ENCODE measurements around the gene ASCC1. TPM values are rescaled to one million over a fixed set of nuclear protein-coding genes. Genes with fewer than 3 reads are reported as not detected.

Gene ASCC1
- total RNA-seq, 2 donors from 2014 or later, result 14.8 to 38.3 TPM

DNA sequence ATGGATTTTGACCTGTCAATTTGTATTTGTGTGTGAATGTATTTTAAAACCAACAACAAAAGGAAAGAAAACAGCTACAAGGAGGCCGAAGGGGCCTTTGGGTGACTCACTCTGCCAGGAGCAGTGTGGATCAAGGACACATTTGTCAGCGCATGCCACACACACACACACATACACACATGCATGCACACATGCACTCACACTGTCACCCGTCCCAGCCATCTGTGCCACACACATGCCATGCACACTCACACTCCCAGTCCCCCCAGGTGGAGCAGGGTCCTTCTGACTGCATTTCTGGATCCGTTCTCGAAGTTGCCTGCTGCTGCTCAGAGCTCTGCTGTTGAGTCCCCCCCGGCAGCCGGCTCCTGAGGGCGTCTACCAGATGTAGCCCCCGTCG is 153.7 kb downstream of the ASCC1 start:
- H3K27me3 ChIP-seq (replicated peaks; ENCODE audit: insufficient read depth), result no peaks in the 10 kb centered on the region
- no peak overlapping the region for H3K4me3 ChIP-seq
- no peak for DNase-seq (ENCODE audit: low spot score)
- TF ChIP-seq POLR2A (IDR thresholded peaks at IDR 0.05), result no peak
- TF ChIP-seq POLR2AphosphoS5 (IDR thresholded peaks at IDR 0.05), result no peak
- TF ChIP-seq, protein P1, sequence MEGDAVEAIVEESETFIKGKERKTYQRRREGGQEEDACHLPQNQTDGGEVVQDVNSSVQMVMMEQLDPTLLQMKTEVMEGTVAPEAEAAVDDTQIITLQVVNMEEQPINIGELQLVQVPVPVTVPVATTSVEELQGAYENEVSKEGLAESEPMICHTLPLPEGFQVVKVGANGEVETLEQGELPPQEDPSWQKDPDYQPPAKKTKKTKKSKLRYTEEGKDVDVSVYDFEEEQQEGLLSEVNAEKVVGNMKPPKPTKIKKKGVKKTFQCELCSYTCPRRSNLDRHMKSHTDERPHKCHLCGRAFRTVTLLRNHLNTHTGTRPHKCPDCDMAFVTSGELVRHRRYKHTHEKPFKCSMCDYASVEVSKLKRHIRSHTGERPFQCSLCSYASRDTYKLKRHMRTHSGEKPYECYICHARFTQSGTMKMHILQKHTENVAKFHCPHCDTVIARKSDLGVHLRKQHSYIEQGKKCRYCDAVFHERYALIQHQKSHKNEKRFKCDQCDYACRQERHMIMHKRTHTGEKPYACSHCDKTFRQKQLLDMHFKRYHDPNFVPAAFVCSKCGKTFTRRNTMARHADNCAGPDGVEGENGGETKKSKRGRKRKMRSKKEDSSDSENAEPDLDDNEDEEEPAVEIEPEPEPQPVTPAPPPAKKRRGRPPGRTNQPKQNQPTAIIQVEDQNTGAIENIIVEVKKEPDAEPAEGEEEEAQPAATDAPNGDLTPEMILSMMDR (IDR thresholded peaks at IDR 0.05), result no peak
- H3K4me1 ChIP-seq (replicated peaks), result no peaks in the 10 kb centered on the region
- H3K27ac ChIP-seq, result no peak overlapping the region
- intact Hi-C loops (cut with DNase I), result no loop called here
- H3K36me3 ChIP-seq, result no peaks in the 10 kb centered on the region
- no peaks in the 10 kb centered on the region for H3K9me3 ChIP-seq
- 94% methylated on average over 10 of the region's 10 CpGs for WGBS

DNA sequence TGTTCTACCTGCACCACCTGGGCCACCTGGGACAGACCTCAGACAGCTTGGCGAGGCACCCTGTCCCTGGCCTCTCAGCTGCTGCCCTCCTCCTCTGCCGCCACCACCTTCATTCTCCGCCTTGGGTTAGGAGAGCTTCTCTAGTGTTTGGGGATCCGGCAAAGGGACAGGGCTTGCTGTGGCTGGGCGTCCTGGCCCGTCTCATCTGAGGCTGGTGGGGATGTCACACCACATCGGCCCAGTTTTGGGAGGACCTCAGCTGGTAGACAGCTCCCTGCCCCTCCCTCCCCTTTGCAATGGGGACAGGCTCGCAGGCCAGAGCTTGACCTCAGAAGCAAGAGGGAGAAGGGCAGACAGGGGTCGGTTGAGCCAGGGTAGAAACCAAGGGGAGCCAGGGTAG is 154.1 kb downstream of the ASCC1 start:
- no peaks in the 10 kb centered on the region for H3K9me3 ChIP-seq
- 91% methylated on average over 9 of the region's 9 CpGs for WGBS
- no peaks in the 10 kb centered on the region for H3K36me3 ChIP-seq
- no peak overlapping the region for H3K27ac ChIP-seq
- H3K27me3 ChIP-seq (replicated peaks; ENCODE audit: insufficient read depth), result no peaks in the 10 kb centered on the region
- TF ChIP-seq, protein P1 (IDR thresholded peaks at IDR 0.05), result no peak
- TF ChIP-seq POLR2A (IDR thresholded peaks at IDR 0.05) (no peak), POLR2AphosphoS5 (IDR thresholded peaks at IDR 0.05) (no peak)
- H3K4me1 ChIP-seq (replicated peaks), result no peaks in the 10 kb centered on the region
- DNase-seq (ENCODE audit: low spot score), result no peak
- intact Hi-C loops (cut with DNase I), result no loop called here
- no peak overlapping the region for H3K4me3 ChIP-seq

DNA sequence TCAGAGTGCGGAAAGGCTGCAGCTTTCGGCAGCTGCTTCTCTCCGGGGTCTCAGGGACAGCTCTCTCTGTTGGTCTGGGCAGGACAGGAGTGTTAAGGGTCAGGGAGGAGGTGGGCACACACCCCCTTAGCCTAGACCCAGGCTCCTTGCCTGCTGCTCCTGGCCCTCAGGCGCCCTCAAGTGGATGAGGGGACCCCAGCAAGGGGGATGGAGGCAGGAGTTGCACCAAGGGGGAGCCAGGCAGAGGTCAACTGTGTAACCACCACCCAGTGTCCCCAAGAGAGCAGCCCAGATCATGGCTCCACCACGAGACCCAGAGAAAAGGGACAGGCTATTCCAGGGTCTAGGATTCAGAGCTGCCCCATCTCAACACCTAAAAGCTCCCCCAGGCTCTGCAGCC is 154.6 kb downstream of the ASCC1 start:
- TF ChIP-seq POLR2A (IDR thresholded peaks at IDR 0.05) (no peak), POLR2AphosphoS5 (IDR thresholded peaks at IDR 0.05) (no peak)
- TF ChIP-seq, protein P1 (IDR thresholded peaks at IDR 0.05), result no peak
- Histone ChIP-seq H3K4me3 (no peak overlapping the region), H3K4me1 (replicated peaks) (no peaks in the 10 kb centered on the region), H3K9me3 (no peaks in the 10 kb centered on the region), H3K27ac (no peak overlapping the region), H3K36me3 (no peaks in the 10 kb centered on the region), H3K27me3 (replicated peaks; ENCODE audit: insufficient read depth) (no peaks in the 10 kb centered on the region)
- intact Hi-C loops (cut with DNase I), result no loop called here
- WGBS, result 88% methylated on average over 5 of the region's 5 CpGs
- DNase-seq (ENCODE audit: low spot score), result no peak

DNA sequence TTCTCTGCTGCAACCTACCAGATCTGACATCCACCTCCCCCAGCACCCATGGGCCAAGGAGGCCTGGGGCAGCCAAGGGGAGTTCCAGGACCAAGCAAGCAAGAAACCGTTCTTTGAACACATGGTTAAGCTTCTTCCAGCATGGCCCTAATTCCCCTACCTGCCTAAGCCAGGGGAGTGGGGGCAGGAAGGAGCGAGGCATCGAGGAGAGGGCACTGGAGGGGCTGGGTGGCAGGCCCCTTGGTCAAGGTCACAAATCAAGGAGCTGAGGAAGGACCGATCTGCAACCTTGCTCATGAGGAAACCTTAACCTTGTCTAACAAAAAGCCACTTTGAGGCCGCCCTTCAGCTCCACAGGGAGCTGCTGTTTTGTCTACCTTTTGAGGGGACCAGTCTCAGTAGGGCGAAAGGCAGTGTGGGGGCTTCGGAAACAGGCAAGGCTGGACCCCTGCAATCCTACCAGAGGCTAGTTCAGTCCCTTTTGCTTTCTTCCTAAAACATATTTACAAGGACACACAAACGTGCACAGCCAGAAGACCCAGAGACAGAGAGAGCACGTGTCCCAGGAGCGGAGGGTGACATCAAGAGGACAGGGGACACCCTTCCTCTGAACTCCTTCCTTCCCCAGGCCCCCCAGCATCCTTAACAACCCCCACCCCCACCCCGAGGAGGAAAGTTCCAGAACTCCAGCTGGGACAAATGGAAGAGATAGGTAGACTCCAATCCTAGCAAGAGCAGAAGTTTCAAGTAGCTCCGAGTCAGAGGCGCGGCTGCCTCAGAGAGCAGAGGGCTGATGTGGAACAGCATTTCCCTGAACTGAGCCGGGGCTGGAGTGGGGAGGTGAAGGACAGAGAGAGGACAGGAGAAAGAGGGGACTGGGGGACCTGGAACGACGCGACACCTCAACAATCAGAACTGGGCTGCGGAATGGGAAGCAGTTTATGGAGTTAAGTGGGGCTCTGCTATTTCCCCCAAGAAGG is 155.9 kb downstream of the ASCC1 start:
- Histone ChIP-seq H3K36me3 (no peaks in the 10 kb centered on the region), H3K4me3 (no peak overlapping the region), H3K4me1 (replicated peaks) (no peaks in the 10 kb centered on the region), H3K27ac (no peak overlapping the region), H3K27me3 (replicated peaks; ENCODE audit: insufficient read depth) (no peaks in the 10 kb centered on the region), H3K9me3 (no peaks in the 10 kb centered on the region)
- TF ChIP-seq POLR2A (IDR thresholded peaks at IDR 0.05) (no peak), POLR2AphosphoS5 (IDR thresholded peaks at IDR 0.05) (no peak)
- TF ChIP-seq, protein P1 (IDR thresholded peaks at IDR 0.05), result no peak
- intact Hi-C loops (cut with DNase I), result loop anchor here (5.0 kb wide), 1 partner anchor 152 kb away; no protein-coding TSS in a partner anchor
- 89% methylated on average over 19 of the region's 19 CpGs for WGBS
- DNase-seq (ENCODE audit: low spot score), result no peak
